IPS DF 4.7 (cell line): ENCODE data around the gene FANCD2.
"Not testable (repeated sequence)": the region's sequence is repeated elsewhere in the genome, so short reads cannot be mapped to it uniquely, and the experiment has no call there.

Source experiments
- DNase-seq: peaks from one replicate; pipeline ENCODE4 v3.0.0-alpha.2; 2013; ENCODE audit warnings: low spot score; ENCODE audit errors: extremely low read depth

Gene FANCD2

DNA sequence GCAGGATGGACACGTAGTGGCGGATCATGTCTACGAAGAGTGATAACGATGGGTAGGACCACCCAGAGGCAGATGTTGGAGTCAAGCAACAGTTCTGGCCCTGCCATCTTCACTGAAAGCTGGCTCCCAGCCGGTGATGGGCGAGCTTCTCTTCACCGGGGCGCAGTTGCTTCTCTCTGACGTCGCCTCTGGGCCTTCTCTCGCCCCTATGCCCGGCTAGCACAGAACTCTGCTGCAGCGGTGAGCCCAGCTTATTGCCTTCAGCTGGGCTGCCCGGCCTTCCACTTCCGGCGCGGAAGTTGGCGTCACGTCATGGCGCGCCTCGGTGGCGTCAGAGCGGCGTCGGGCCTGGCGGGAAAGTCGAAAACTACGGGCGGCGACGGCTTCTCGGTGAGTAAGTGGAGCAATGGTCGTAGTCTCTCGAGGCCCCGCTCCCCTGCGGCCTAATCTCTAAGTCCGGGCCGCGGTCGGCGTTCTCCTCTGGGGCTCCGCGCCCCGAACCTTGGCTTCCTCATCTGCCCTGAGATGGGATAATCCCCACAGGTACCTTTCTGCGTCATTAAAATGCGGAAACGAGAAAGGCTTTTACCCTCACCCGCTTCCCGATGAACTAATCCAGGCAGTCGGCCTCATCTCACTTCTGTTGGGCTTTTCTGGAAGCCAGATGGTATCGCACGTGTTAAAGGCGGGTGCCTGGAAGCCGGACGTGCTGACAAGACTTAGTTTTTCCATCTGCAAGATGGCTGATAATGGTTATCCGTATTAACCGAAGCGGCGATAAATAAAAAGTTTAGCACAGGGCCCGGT lies at the start of gene FANCD2:
Gene FANCD2, plus strand, starts transcription at position 354 of the 807 bp plus-strand sequence. CDS start 2,221 bp downstream, outside the sequence.
- DNase-seq: no peak

DNA sequence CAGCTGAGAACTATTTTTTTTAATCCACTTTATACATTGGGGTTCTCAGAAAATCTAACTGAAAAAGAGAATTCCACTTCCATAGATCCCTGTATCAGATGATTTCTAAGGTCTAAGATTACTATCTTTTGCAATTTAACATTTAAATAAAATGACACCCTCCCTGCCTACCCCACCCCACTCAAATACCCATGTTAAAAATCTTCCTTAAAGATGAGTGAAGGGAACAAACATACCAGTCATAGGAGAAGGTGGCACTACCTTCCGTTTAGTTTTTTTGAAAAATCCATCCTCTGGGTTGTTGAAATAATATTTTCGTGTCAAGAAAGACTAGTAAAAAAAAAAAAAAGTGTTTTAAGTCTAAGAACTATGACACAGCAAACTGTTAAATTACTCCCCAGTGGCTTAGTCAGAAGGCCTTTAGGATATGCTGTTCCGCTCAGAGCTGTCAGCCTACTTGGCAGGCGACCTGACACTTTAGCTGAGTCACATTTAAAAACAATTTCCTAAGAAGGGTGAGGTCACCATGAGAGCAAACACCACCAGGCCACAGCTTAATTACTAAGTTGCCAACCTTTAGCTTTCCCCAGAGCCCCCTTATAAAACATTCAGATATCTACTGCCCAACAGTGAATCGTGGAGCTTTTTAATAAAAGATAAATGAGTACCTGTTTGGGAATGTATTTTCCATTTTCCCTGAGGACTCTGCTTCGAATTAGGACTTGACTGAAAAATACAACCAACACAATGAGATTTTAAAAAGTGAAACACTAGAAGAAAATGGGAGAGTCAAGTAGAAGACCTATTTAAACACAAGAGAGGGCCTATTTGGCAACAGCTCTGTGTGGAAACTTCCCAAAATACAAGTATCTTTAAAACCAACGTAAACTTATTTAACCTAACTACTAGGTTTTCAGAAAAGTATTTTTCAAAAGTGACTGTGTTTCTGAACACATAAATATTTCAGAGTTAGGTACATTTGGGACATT lies 49.2 kb upstream of the FANCD2 start:
- no peak for DNase-seq

- no peak for DNase-seq
Measured at GRCh38 chr3:9978710-9979305, 47.4 kb upstream of the FANCD2 start.

DNA sequence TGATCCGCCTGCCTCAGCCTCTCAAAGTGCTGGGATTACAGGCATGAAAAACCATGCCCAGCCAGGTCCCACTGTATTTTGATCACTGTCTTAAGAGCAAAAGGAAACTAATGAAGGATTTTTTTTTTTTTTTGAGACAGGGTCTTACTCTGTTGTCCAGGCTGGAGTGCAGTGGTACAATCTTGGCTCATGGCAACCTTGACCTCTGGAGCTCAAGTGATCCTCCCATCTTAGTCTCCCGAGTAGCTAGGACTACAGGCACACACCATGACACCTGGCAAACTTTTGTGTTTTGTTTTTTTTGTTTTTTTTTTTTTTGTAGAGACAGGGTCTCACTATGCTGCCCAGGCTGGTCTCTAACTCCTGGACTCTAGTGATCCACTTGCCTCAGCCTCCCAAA lies 46.0 kb upstream of the FANCD2 start:
- DNase-seq: no peak

DNA sequence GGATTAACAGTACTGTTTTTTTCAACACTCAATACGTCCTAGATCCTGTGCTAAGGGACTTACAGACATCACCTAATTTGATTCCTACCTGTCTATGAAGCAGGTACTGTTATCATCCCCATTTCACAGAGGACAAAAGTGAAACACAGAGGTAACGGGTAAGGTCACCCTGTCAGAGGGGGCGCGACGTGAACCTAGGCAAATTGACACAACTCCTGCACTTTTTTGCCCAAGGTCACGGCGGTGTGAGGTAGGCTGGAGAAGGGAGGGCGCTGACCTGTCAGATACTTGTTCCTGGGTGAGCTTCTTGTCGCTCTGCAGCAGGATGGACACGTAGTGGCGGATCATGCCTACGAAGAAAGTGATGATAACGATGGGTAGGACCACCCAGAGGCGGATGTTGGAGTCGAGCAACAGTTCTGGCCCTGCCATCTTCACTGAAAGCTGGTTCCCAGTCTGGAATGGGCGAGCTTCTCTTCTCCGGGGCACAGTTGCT lies 40.0 kb upstream of the FANCD2 start:
- no peak for DNase-seq

DNA sequence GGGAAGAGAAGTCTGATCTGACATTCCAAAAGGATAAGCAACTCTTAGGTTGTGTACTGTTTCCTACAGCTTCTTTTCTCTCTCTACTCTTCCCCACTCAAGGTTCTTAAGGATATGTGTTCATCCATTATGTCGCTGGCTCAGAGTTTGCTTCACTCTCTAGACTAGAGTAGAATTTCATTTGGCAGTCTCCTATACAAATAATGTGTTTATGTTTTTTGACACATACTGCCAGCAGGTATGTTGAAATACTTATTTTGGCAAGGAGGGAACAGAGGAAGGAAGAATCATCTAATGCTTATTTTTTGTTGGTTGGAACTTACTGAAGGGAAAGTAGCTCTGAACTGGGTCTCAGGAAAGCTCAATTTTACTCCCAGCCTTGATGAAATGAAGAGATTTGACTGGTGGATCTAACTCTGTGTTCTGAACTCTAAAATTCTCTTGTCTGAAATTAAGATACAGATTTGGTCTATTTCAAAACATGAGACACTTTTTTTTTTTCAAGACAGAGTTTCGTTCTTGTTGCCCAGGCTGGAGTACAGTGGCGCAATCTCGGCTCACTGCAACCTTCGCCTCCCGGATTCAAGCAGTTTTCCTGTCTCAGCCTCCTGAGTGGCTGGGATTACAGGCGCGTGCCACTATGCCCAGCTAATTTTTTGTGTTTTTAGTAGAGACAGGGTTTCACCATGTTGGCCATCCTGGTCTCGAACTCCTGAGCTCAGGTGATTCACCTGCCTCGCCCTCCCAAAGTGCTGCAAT lies 32.0 kb upstream of the FANCD2 start:
- no peak for DNase-seq

DNA sequence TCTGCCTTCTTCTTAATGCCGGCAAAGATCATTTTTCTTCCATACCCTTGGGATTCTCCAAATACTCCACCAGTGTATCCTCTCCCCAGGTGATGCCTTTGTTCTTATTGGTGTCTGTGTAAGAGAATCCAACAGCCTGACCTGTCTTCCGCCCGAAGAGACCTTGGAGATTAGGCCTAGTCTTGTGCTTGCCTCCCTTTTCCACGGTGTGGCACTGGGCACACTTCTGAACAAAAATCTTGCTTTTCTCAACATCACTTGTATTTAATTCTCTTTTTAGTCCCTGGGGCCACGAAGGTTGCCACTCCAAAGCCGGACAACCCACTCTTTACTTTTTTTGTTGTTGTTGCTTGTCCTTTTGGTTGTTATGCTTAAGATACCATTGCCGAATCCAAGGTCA lies 25.6 kb upstream of the FANCD2 start:
- DNase-seq: no peak

GRCh38 chr3:10002951-10003350 lies 23.3 kb upstream of the FANCD2 start:
- no peak for DNase-seq

DNA sequence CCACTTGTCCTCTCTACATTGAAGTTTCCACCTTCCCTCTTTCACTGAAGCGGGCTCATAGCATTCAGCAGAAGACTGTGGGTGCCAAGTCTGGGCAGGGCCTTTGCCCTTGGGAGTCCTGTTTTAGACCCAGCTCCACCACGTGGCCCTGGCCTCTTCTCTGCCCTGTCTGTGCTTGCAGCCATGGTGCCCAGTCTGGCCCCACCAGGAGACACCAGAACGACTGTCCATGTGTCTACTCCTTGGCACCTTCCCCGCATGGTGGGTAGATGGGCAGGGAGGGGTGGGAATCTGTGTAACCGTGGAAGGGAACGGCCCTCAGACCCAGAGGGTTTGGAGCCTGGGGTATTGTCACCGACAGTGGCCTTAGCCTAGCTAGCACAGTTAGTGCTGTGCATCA lies 21.7 kb upstream of the FANCD2 start:
- DNase-seq: no peak

GRCh38 chr3:10004960-10005564 lies 21.2 kb upstream of the FANCD2 start:
- no peak for DNase-seq

DNA sequence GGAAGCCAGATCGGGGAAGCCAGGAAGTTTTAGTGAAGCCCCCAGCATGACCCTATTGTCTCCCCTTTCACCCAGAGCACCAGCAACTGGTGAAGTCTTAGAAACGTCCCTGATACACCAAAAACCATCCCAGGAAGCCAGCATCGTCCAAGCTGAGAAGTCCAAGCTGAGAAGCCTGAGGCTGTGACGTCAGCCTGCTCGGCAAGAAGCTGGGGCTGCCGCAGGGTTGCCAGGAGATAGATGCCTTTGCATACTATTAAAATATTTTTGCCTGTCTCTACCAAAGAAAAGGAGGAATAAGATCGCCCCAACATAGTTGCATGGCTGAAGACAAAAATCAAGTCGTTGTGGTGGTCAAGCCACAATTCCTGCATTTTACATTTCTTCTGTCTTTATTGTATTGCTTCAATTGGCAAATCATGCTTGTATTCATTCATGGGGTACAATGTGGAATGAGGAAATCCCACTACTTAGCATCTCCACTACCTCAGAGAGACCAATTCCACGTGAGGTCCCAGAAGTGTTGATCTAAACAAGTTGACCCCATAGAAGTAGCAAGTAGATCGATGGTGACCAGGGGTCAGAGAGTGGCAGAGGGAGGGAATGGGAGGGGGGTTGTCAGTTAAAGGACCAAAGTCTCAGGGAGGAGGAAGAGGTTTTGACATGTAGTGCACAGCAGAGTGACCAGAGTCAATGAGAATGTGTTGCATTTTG lies 20.0 kb upstream of the FANCD2 start:
- no peak for DNase-seq

GRCh38 chr3:10006762-10007090 lies 19.5 kb upstream of the FANCD2 start:
- DNase-seq: no peak

GRCh38 chr3:10007126-10007782 lies 19.0 kb upstream of the FANCD2 start:
- DNase-seq: no peak

DNA sequence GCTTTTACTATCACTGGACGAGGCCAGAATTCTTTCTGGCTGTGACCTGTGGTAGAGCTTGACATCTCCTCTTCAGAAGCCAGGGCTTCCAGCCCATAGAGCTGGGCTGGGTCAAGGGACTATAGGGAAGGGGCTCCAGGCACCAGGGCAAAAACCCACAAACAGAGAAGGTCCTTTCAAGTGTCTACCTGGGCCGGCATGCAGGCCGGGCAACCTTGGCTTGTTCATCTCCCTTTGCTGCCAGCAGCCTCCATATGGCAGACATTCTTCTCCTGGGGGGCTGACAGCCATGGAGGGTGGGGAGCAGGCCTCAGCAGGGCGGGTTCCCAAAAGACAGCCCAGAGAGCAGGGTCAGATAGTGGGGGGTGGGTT lies 18.0 kb upstream of the FANCD2 start:
- not testable (repeated sequence) for DNase-seq

- no peak for DNase-seq
Measured at GRCh38 chr3:10008588-10009344, 17.5 kb upstream of the FANCD2 start.

DNA sequence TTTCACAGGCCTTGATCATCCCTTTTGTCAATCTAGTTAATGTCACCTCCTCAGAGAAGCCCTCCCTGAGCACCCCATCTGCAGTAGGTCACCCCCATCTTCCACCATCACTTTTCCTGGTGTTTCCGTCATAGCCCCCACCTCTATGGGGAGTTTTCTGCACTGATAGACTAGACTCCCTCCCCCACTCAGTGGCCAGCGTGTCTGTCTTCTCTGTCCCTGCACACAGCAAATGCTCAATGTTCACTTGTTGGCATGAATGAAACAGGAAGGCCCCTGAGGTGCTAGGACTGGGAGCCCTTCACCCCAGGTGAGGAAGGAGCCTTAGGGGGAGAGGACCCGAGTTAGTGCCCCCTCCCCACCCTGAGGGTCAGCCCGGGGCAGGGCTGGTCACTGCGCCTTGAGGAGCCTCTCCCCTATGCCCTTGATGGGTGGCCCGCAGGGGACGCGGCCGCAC lies 15.8 kb upstream of the FANCD2 start:
- DNase-seq: no peak

DNA sequence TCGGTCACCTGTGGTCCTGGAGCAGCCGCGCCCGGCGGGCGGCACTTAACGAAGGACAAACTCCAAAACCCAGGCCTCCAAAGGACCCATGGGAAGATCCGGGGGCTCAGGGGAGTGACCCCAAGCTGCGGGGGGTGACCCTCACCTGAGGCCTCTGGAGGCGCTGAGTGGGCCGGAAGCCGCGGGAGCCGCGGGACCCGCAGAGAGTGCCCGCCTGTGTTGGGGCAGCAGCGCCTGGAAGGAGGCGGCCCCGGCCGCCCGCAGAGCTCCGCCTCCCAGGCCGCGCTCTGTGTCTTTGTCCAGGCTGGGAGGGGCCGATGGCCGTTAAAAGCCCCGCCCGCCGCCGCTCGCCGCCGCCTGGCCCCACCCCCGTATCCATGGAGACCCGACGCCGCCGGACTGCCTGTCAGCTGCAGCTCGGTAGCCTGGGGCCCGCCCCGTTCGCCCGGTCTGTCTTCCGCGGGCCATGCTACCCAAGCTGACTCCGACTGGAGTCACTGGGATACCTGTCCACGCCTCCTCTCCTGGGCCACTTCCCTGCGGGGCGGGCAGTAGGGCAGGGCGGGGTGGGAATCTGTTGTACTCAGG lies 15.3 kb upstream of the FANCD2 start:
- DNase-seq: no peak

GRCh38 chr3:10011631-10012030 lies 14.6 kb upstream of the FANCD2 start:
- no peak for DNase-seq
